GM19351 (cell line): ENCODE data around the gene MSL3B.

Source experiments
- ATAC-seq: cut with Tn5 transposase; IDR thresholded peaks from one replicate; pipeline ENCODE4 v1.9.1; 2021; ENCODE audit warnings: mild to moderate bottlenecking, moderate library complexity; ENCODE audit not compliant: unreplicated experiment

MSL3B gene

DNA sequence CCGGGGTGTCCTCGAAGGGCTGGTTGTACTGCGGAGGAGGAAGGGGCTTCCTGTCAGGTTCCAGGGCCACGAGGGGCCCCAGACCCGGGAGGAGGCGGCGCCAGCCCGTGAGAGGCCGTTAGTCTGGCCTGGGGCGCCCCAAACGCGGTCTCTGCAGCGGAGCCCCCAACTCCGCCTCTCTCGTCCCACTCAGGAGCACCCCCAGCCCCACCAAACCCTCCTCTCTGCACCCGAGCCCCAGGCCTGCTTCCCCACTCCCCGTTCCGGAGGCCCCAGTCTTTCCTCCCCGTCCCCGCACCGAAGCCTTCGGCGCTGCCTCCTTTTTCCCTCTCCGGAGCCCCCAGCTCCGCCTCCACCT is 14.3 kb downstream of the MSL3B start:
- no peak for ATAC-seq

DNA sequence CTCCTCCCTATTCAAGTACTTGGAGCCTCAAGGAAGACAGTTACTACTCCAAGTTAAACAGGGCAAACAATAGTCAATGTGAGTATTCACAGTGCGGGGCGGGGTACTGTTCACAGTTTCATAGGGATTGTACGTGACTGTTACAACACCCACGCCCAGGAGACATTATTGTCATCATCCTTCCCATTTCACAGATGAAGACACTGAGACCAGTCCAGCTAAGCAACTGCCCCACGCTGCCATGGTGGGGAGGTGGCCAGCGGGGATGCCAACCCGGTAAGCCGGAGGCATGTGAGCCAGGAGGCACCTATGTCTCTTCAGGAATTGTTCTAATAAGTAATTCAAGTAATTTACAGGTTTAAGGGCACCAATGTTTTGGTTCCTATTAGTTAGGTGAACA is 14.8 kb downstream of the MSL3B start:
- no peak for ATAC-seq

GRCh38 chr2:233852056-233852455 is 16.1 kb downstream of the MSL3B start:
- ATAC-seq = no peak

DNA sequence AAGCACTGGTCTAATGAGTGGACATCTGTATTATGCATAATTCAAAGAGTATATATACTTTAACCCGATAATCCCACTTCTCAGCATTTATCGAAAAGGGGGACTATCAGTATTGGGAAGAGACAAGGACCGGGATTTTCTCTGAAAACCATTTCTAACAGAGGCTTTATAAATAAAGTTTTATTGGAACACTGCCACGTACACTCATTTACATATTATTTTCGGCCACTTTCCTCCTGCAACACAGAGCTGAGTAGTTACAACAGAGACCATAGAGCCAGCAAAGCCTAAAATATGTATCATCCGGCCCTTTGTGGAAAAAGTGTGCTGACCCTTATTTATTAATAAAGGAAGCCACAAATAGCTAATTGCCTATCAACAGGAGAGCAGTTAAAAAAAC is 17.0 kb downstream of the MSL3B start:
- ATAC-seq = no peak

DNA sequence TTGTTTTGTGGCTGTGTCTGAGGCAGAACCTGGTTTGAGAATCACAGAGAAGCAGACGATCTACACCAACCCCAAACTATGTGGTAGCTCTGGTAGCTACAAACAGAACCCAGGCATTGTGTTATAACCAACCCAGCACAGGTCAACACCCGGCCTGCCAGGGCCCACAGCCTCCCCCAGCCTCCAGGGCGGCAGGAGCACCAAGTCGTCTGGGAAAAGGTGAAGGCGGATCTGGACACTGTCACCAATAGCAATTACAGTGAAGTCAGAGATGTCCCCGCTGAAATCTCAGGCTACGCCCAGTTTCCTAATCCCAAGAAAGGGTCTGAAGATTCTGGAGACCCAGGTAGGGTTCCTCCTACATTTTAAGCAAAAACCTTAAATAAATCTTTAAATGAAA is 17.4 kb downstream of the MSL3B start:
- no peak for ATAC-seq

DNA sequence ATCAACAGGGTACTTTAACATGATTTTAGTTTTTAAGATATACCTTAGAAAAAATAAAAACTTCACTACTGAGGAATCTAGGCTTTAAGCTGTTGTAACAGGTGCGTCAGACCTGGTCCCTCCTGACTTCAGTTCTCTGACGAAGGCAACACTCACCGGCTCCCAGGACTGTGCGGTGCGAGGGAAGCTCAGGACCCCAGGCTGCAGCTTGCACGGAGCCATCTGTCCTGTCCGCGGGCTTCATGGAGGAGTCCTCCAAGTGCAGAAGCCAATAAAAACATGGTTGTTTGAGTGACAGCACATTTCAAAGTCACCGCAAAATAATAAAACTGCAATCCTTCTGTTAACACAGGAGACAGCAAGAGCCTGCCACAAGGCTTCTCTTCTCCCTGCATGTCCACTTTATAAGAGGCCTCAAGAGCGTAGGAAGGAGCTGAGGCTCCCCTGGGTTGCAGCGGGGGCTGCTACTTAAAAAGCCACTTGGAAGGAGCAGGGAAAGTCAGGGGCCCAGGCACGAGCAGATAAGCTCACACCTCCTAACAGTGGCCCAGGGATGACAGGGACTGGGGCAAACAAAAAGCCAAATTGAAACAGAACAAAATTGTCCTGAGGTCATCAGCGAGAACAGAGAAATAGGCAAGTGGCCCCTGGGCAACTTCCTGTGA is 18.4 kb downstream of the MSL3B start:
- no peak for ATAC-seq

DNA sequence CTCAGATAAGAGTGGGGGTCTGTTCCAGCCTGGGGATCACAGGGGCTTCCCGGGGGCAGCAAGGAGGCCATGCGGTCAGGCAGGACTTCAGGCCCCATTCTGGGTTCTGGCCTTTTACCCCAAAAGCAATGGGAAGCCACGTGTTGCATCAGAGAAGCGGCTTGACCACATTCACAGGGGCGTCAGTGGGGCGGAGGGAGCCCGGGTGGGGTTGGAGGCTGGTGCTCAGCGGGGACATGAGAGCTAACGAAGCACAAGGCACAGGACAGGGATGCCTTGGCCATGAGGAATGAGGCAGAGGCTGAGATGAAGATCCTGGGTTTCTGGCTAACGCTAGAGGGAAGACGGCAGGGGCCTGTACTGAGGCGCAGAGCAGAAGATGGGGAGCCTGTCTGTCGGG is 19.9 kb downstream of the MSL3B start:
- ATAC-seq = no peak

- ATAC-seq = no peak
These were observed 20.8 kb downstream of the MSL3B start for GRCh38 chr2:233847248-233847898.

DNA sequence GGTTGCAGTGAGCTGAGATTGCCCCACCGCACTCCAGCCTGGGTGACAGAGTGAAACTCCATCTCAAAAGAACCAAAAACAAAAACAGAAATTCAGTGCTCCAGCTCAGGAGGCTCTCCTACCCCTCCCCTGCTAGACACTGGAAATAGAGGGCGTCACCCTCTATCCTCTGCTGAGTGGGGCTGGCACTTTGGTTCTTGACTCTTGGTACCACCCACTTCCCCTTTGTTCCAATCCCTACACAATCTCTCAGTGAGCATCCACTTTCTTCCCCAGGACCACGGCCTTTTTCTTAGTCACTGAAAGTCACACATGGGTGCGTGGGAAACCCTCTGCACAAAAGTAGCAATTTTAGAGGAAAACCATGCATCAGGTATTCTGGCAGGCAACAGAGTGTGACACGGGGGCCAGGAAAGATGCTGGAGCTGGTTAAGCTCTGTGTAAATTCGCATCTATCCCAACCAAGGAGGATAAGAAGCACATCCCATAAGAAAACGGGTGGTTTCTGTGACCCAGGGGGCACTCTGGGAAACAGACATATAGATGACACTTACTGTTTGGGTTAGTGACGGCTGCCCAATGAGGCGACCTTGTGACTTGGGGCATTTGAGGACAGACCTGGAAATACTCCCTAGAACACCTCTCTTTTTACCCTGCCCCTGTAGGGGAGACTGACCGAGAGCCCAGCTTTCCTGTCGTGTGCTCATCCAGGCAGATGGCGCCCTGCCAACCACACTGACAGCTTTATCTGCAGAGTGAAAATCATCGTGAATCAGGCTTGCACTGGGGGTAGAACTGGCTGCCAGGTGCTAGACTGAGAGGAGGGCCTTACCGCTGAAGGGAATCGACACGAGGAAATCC is 21.6 kb downstream of the MSL3B start:
- ATAC-seq = no peak

GRCh38 chr2:233845301-233846060 is 22.7 kb downstream of the MSL3B start:
- ATAC-seq = no peak

GRCh38 chr2:233844836-233845235 is 23.4 kb downstream of the MSL3B start:
- ATAC-seq = no peak

DNA sequence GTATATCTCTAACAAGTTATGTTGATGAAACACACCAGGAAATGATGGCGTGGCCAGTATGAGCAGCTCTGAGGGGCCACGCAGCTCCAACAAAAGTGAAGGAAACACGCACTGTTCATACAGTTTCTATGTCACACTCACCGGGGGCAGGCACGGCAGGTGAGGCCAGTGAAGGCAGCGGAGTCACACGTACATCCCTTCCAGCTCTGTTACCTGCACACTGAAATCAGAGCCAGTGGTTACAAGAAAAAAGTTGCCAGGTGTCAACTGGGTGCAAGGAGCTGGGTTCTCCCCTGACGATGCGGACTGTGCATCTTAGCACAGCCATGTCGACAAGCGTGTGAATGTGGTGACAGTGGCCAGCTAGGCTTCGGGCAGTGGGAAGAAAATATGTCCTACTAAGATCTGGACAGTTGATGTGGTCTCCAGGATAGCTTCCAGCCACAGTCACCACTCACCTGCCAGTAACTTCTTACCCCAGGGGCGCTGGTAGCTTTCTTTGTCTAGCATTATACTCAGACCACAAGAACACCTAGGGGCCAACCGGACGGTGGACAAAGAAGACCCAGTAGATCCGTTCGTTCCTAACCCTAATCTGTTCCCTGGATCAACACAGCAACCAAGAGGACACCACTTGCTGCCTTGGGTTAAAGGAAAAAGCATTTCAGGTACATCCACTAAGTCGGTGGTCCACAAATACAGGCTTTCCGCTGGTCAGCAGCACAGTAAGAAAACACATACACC is 23.9 kb downstream of the MSL3B start:
- no peak for ATAC-seq

DNA sequence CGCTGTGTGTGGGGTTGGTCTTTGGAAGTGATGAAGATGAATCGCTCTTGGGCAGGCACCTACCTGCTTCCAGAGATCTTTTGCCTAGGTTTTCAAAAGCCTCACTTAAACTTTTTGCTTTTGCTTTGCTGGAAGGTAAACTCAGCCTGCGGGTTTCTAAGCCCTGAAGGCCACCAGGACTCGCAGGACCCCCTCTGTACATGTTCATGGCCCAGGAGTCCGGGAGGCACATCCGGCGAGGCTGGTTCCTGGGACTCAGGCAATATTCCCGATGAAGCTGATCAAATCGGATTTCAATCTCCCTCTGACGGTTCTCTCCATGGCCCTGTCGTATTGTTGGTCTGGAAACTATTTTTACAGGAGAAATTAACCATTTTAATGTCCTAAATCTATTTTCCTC is 27.0 kb downstream of the MSL3B start:
- ATAC-seq = no peak

GRCh38 chr2:233840520-233840919 is 27.7 kb downstream of the MSL3B start:
- ATAC-seq = no peak

DNA sequence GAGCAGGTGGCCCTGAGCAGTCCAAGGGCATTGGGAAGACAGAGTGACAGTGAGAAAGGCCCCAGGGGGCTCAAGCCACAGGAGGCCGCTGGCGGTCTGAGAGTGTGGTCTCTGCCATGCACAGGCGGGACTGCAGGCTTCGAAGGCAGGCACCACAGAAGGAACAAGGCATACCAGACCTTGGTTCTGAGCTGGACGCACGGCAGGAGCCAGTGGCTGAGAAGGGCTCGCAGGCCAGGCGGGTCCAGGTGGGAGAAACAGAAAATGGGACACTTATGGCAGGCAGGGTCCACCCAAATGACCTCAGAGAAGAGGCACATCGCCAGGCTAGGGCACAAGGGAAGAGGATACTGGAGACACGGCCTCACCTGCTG is 28.8 kb downstream of the MSL3B start:
- no peak for ATAC-seq

DNA sequence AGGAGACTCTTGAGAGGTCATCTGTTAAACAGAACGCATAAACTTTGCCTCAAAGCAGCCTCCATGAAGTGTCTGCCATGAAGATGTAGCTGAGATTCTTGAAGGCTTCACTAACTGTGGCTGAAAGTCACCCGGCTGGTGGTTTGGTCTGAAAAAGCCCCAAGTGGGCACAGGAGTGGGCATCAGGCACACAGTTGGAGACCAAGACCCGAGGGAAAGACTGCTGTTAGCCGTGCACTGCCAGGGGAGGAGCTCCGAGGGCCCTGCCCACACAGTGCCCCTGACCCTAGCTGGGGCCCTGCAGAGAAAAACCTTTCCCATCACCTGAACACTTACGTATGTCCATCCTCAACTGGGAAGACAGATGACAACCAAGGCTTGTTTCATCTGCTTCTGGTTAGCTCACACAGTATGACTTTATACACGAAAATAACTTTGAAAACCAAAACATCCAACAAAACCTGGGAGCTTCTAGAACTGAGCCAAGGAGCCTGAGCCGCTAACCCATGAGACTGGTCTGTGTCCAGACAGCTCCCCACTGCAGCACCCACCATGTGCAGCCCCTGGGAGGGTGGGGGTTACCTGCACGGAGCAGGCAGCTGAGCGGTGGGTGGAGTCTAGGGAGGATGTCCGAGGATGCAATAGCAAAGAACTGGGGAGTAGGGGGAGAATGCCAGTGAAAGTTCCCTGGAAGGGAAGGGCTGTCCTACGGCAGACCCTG is 29.3 kb downstream of the MSL3B start:
- ATAC-seq = no peak

GRCh38 chr2:233838251-233838650 is 29.9 kb downstream of the MSL3B start:
- ATAC-seq = no peak

GRCh38 chr2:233837694-233838229 is 30.4 kb downstream of the MSL3B start:
- ATAC-seq = no peak

- no peak for ATAC-seq
These were observed 31.8 kb downstream of the MSL3B start for GRCh38 chr2:233836359-233836758.
